IMR-90 (cell line): ENCODE measurements around the gene FN1. TPM values are rescaled to one million over a fixed set of nuclear protein-coding genes. Genes with fewer than 3 reads are reported as not detected.

Experiments used
- ATAC-seq: fragments of 200-7000 bp; cut with Tn5 transposase; 2 replicates; pipeline ENCODE4 v1.9.1; 2020; ENCODE audit warnings: low read depth, mild to moderate bottlenecking, moderate library complexity
- BruUV-seq: library from RNA; stranded (reverse); fragments of 400-500 nt; replicated peaks from 2 replicates; lab custom pipeline; 2021; lab: Mats Ljungman, UMichigan
- CTCF ChIA-PET: fragments of 300-600 bp; formaldehyde crosslinking; extraction: SDS; loops from one replicate; lab custom pipeline; 2021; ENCODE audit warnings: antibody characterized with exemption; lab: Yijun Ruan, JAX
- POLR2A ChIA-PET: fragments of 300-600 bp; sonication (Branson Sonifier 250); formaldehyde crosslinking; loops from one replicate; lab custom pipeline; 2022; ENCODE audit warnings: antibody characterized with exemption; ENCODE audit not compliant: unreplicated experiment; lab: Charles Lee
- DNase-seq: peaks from one replicate; pipeline ENCODE4 v3.0.0; 2013
- H2AFZ ChIP-seq: replicated peaks from 2 replicates; pipeline ENCODE3; 2013; ENCODE audit warnings: low read length, mild to moderate bottlenecking; ENCODE audit not compliant: poor library complexity
- H2AK5ac ChIP-seq: 2 replicates; pipeline ENCODE4 v1.6.1; 2013; ENCODE audit warnings: low read depth, low read length, inconsistent platforms
- H2AK9ac ChIP-seq: replicated peaks from 2 replicates; pipeline ENCODE3; 2013; ENCODE audit warnings: mild to moderate bottlenecking, low read depth, low read length, moderate library complexity; ENCODE audit not compliant: poor library complexity
- H2BK120ac ChIP-seq: 2 replicates; pipeline ENCODE4 v1.6.1; 2013; ENCODE audit warnings: low read depth, low read length, inconsistent platforms
- H2BK15ac ChIP-seq: 3 replicates; pipeline ENCODE4 v1.6.1; 2013; ENCODE audit warnings: low read depth, low read length, inconsistent platforms
- H2BK20ac ChIP-seq: 2 replicates; pipeline ENCODE4 v1.6.1; 2013; ENCODE audit warnings: low read depth, mild to moderate bottlenecking, inconsistent platforms, low read length, moderate library complexity
- H2BK5ac ChIP-seq: 2 replicates; pipeline ENCODE4 v1.6.1; 2013; ENCODE audit warnings: mild to moderate bottlenecking, low read depth, low read length, inconsistent platforms; ENCODE audit not compliant: poor library complexity, severe bottlenecking
- H3K14ac ChIP-seq: replicated peaks from 2 replicates; pipeline ENCODE4 v1.6.1; 2013; ENCODE audit warnings: low read depth, low read length, inconsistent platforms
- H3K18ac ChIP-seq: 2 replicates; pipeline ENCODE4 v1.6.1; 2013; ENCODE audit warnings: low read depth, low read length, control low read depth
- H3K23ac ChIP-seq: 2 replicates; pipeline ENCODE4 v1.6.1; 2013; ENCODE audit warnings: low read depth, low read length, inconsistent platforms
- H3K27ac ChIP-seq: 2 replicates; pipeline ENCODE4 v1.5.1; 2013; ENCODE audit warnings: mild to moderate bottlenecking, control low read depth, low read length; ENCODE audit not compliant: insufficient read depth
- H3K27me3 ChIP-seq: 2 replicates; pipeline ENCODE4 v1.6.1; 2013; ENCODE audit warnings: low read length; ENCODE audit not compliant: control insufficient read depth, insufficient read depth
- H3K36me3 ChIP-seq: 2 replicates; pipeline ENCODE4 v1.6.1; 2013; ENCODE audit warnings: low read length, mixed read lengths; ENCODE audit not compliant: control insufficient read depth, insufficient read depth
- H3K4ac ChIP-seq: 2 replicates; pipeline ENCODE4 v1.6.1; 2013; ENCODE audit warnings: low read depth, low read length, inconsistent platforms
- H3K4me1 ChIP-seq: 2 replicates; pipeline ENCODE4 v1.6.1; 2013; ENCODE audit warnings: low read length, mixed read lengths; ENCODE audit not compliant: control insufficient read depth, insufficient read depth
- H3K4me2 ChIP-seq: 2 replicates; pipeline ENCODE4 v1.6.1; 2013; ENCODE audit warnings: low read depth, mild to moderate bottlenecking, control low read depth, low read length, moderate library complexity
- H3K4me3 ChIP-seq: 2 replicates; pipeline ENCODE4 v1.5.1; 2013; ENCODE audit warnings: low read depth, mild to moderate bottlenecking, control low read depth, low read length, moderate library complexity; ENCODE audit not compliant: insufficient read depth
- H3K56ac ChIP-seq: 2 replicates; pipeline ENCODE4 v1.6.1; 2013; ENCODE audit warnings: low read length, inconsistent platforms; ENCODE audit not compliant: insufficient read depth; ENCODE audit errors: extremely low read depth
- H3K79me1 ChIP-seq, 2 experiments: 2 replicates each; pipeline ENCODE4 v1.6.1; 2013; ENCODE audit warnings: low read length in 2 of 2, inconsistent platforms in 1 of 2, low read depth in 1 of 2
- H3K9ac ChIP-seq: 2 replicates; pipeline ENCODE4 v1.6.1; 2013; ENCODE audit warnings: low read depth, low read length, control low read depth
- H3K9me1 ChIP-seq: 2 replicates; pipeline ENCODE4 v1.6.1; 2013; ENCODE audit warnings: low read length, inconsistent platforms; ENCODE audit not compliant: insufficient read depth
- H3K9me3 ChIP-seq: 2 replicates; pipeline ENCODE4 v1.6.1; 2013; ENCODE audit warnings: low read length; ENCODE audit not compliant: control insufficient read depth, insufficient read depth
- H4K20me1 ChIP-seq: 2 replicates; pipeline ENCODE4 v1.6.1; 2013; ENCODE audit warnings: low read length, inconsistent platforms; ENCODE audit not compliant: insufficient read depth
- H4K5ac ChIP-seq: 2 replicates; pipeline ENCODE4 v1.6.1; 2013; ENCODE audit warnings: mild to moderate bottlenecking, low read depth, low read length, control low read depth
- H4K8ac ChIP-seq, 2 experiments: 2 replicates each; pipeline ENCODE4 v1.6.1; 2013; ENCODE audit warnings: low read depth in 2 of 2, low read length in 2 of 2, control low read depth in 1 of 2, inconsistent platforms in 1 of 2
- H4K91ac ChIP-seq: 2 replicates; pipeline ENCODE4 v1.6.1; 2013; ENCODE audit warnings: low read depth, low read length, inconsistent platforms; ENCODE audit not compliant: insufficient read depth
- CHD1 ChIP-seq: IDR thresholded peaks from 2 replicates; pipeline ENCODE4 v1.6.1; 2012; ENCODE audit warnings: low read depth, low read length, improper control_type of control experiment
- CTCF ChIP-seq: conservative IDR thresholded peaks from 2 replicates; pipeline ENCODE4 v1.5.1; 2012; ENCODE audit warnings: mild to moderate bottlenecking, low read depth, low read length, improper control_type of control experiment
- MAFK ChIP-seq: IDR thresholded peaks from 2 replicates; pipeline ENCODE4 v1.6.1; 2012; ENCODE audit warnings: low read depth, low read length, improper control_type of control experiment
- WGBS, 2 experiments: methylation state at CpG; one replicate each; pipeline versions ENCODE4 v1.1.5 to v1.1.7; 2013; ENCODE audit warnings: missing lambda C conversion rate in 2 of 2; ENCODE audit not compliant: insufficient read length in 1 of 2; ENCODE audit errors: extremely low coverage in 2 of 2; 5-methylcytosine and 5-hydroxymethylcytosine counted together
- dilution Hi-C: fragments of 300-500 bp; cut with HindIII; formaldehyde crosslinking; loops from one replicate; pipeline ENCODE4 v1.14.3; 2018; ENCODE audit warnings: low sequenced_read_pairs; ENCODE audit not compliant: unreplicated experiment
- in situ Hi-C: fragments of 300-500 bp; cut with MboI; formaldehyde crosslinking; loops from 3 replicates; pipeline ENCODE4 v1.14.3; 2019; ENCODE audit warnings: low sequenced_read_pairs, inconsistent platforms, mixed read lengths
- intact Hi-C: fragments of 100-400 bp; cut with micrococcal nuclease; formaldehyde crosslinking; loops from 2 replicates; pipeline ENCODE4 v1.10.0; 2022
- polyA plus RNA-seq, 3 experiments: library from polyadenylated mRNA; depleted of rRNA; stranded (reverse); fragments of >200 nt; gene quantifications; 2 replicates each; pipeline ENCODE4 v1.2.3, GENCODE V29; 2012; ENCODE audit warnings: low replicate concordance in 1 of 3
- total RNA-seq: library from RNA; depleted of rRNA; stranded (reverse); fragments of >200 nt; gene quantifications from 2 replicates; pipeline ENCODE4 v1.2.3, GENCODE V29; 2012

Gene FN1
- total and polyA plus RNA-seq, 2 of the 4 experiments (the other 2 are of a cell fraction), result 8,243 to 13,004 TPM

DNA sequence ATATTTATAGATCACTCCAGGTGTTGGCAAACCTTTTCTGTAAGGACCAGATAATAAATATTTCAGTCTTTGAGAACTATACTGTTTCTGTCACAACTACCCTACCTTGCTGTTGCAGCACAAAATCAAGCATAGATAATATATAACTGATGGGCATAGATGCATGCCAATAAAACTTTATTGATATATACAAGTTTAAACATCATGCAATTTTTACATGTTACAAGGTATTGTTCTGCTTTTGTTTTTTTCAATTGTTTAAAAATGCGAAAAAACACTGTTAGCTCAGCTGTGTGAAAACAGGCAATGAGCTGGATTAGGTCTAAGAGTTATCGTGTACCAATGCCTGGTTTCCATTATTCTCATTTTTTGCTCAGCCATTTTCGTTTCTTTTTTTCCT is 47.6 kb upstream of the FN1 start:
- TF ChIP-seq CHD1 (no peak), CTCF (no peak), MAFK (no peak)
- Histone ChIP-seq H4K8ac (no peak overlapping the region), H3K27ac (no peak overlapping the region), H3K4me2 (no peak overlapping the region), H4K5ac (no peak overlapping the region), H3K79me1 (no peaks in the 10 kb centered on the region), H4K20me1 (no peaks in the 10 kb centered on the region), H3K18ac (no peak overlapping the region), H2BK5ac (no peak overlapping the region), H2AK5ac (no peak overlapping the region), H3K9me3 (no peaks in the 10 kb centered on the region), H3K4me3 (no peak overlapping the region), H3K4ac (no peak overlapping the region), H3K23ac (no peak overlapping the region), H2BK20ac (no peak overlapping the region), H2AFZ (no peak overlapping the region), H3K14ac (no peak overlapping the region), H3K36me3 (no peaks in the 10 kb centered on the region), H3K4me1 (no peaks in the 10 kb centered on the region), H2BK120ac (no peak overlapping the region), H3K9me1 (no peaks in the 10 kb centered on the region), H3K56ac (no peak overlapping the region), H3K27me3 (no peaks in the 10 kb centered on the region), H2AK9ac (no peak overlapping the region), H2BK15ac (no peak overlapping the region), H4K91ac (no peak overlapping the region), H3K9ac (no peak overlapping the region)
- WGBS, 2 experiments, result 100% methylated on average over 1 of the region's 3 CpGs; no CpG with 5 or more reads in 1 of the 2 experiments
- ATAC-seq, result no peak
- in situ Hi-C loops, result no loop called here
- no peak for DNase-seq
- dilution Hi-C loops, result no loop called here
- intact Hi-C loops, result no loop called here
- POLR2A ChIA-PET, result no interaction called here
- CTCF ChIA-PET, result interaction anchor here (0.6 kb wide), 1 partner anchor 108 kb away, joined by 3 read pairs; no protein-coding TSS in a partner anchor
- BruUV-seq, result no TSS peak
